ENCODE data around the gene LIM2. TPM values are rescaled to one million over a fixed set of nuclear protein-coding genes. Genes with fewer than 3 reads are reported as not detected.

The LIM2 gene
- total and polyA plus RNA-seq, 10 donors, result not detected

GRCh38 chr19:51386882-51387520, 773 bp downstream of the LIM2 start:
- H3K36me3 ChIP-seq, result no peaks in the 10 kb centered on the region
- H3K27me3 ChIP-seq (replicated peaks in 1 of 7), result peaks cover 0 to 4% (median 0%) of the 10 kb centered on the region in 7 donors
- peak overlapping the region in 1 of 8 donors; percentile 53 for H3K4me3 ChIP-seq
- TF ChIP-seq POLR2AphosphoS5 (IDR thresholded peaks at IDR 0.05) (no peak), POLR2A (IDR thresholded peaks at IDR 0.05) (no peak), CTCF (IDR thresholded peaks at IDR 0.05 in 8 of 11, conservative IDR thresholded peaks at IDR 0.05 in 3 of 11) (no peak)
- DNase-seq, result peak; percentile 69
- peaks cover 0 to under 1% (median 0%) of the 10 kb centered on the region in 8 donors for H3K9me3 ChIP-seq
- H3K27ac ChIP-seq, result peak overlapping the region in 5 of 8 donors; percentile 28 to 86 (median 62)
- H3K4me1 ChIP-seq, result peaks cover 0 to 16% (median 0%) of the 10 kb centered on the region in 6 donors
- WGBS, 5 donors, result 72 to 87% (median 83%) methylated on average over 12 to 14 of the region's 14 CpGs
- intact Hi-C loops (cut with DNase I; ENCODE audit: low total_unique reads), result no loop called here

GRCh38 chr19:51382004-51382403, 5.8 kb downstream of the LIM2 start:
- no peaks in the 10 kb centered on the region for H3K27me3 ChIP-seq (replicated peaks in 1 of 7)
- DNase-seq, result no peak
- 91 to 99% (median 97%) methylated on average over 4 of the region's 4 CpGs for WGBS, 5 donors
- H3K27ac ChIP-seq, result no peak overlapping the region
- no peaks in the 10 kb centered on the region for H3K36me3 ChIP-seq
- H3K4me1 ChIP-seq, result no peaks in the 10 kb centered on the region
- no peak for TF ChIP-seq POLR2AphosphoS5 (IDR thresholded peaks at IDR 0.05)
- TF ChIP-seq POLR2A (IDR thresholded peaks at IDR 0.05), result no peak
- no peak for TF ChIP-seq CTCF (IDR thresholded peaks at IDR 0.05 in 8 of 11, conservative IDR thresholded peaks at IDR 0.05 in 3 of 11)
- no peak overlapping the region for H3K4me3 ChIP-seq
- intact Hi-C loops (cut with DNase I; ENCODE audit: low total_unique reads), result no loop called here
- H3K9me3 ChIP-seq, result peaks cover 0 to 18% (median 9%) of the 10 kb centered on the region in 8 donors

- no peaks in the 10 kb centered on the region for H3K36me3 ChIP-seq
- intact Hi-C loops (cut with DNase I; ENCODE audit: low total_unique reads), result no loop called here
Measured at GRCh38 chr19:51380379-51380778, 7.4 kb downstream of the LIM2 start.

More at GRCh38 chr19:51380379-51380778, 7.4 kb downstream of the LIM2 start:
- no peak overlapping the region for H3K4me3 ChIP-seq
- no peak overlapping the region for H3K27ac ChIP-seq
- peak; percentile 40 for DNase-seq
- peaks cover 0 to 13% (median under 1%) of the 10 kb centered on the region in 6 donors for H3K4me1 ChIP-seq
- H3K27me3 ChIP-seq (replicated peaks in 1 of 7), result no peaks in the 10 kb centered on the region
- 89 to 96% (median 92%) methylated on average over 9 of the region's 9 CpGs for WGBS, 5 donors
- peaks cover 0 to 18% (median 9%) of the 10 kb centered on the region in 8 donors for H3K9me3 ChIP-seq
- TF ChIP-seq POLR2AphosphoS5 (IDR thresholded peaks at IDR 0.05) (no peak), POLR2A (IDR thresholded peaks at IDR 0.05) (no peak), CTCF (IDR thresholded peaks at IDR 0.05 in 8 of 11, conservative IDR thresholded peaks at IDR 0.05 in 3 of 11) (no peak)
